D721Med (cell line): ENCODE measurements around the gene DESI2.

Experiments used
- DNase-seq: peaks from one replicate; pipeline ENCODE4 v3.0.0; 2011; ENCODE audit warnings: low spot score; ENCODE audit not compliant: insufficient read length
- FAIRE-seq: peaks from 2 replicates; lab custom pipeline; 2011; peaks lifted over from hg19 to GRCh38; lab: Jason Lieb, UNC
- TF ChIP-seq, protein P1 (sequence below): IDR thresholded peaks from 2 replicates; pipeline ENCODE4 v1.5.1; 2012; ENCODE audit warnings: mild to moderate bottlenecking, control low read depth; ENCODE audit not compliant: insufficient read depth; ENCODE audit errors: missing control alignments

The DESI2 gene

GRCh38 chr1:244652623-244653438, at the start of gene DESI2:
Gene DESI2, plus strand, starts transcription at chr1:244653126. Its CDS starts 188 bp downstream, at chr1:244653314.
- DNase-seq = peak; percentile 86
- TF ChIP-seq, protein P1, sequence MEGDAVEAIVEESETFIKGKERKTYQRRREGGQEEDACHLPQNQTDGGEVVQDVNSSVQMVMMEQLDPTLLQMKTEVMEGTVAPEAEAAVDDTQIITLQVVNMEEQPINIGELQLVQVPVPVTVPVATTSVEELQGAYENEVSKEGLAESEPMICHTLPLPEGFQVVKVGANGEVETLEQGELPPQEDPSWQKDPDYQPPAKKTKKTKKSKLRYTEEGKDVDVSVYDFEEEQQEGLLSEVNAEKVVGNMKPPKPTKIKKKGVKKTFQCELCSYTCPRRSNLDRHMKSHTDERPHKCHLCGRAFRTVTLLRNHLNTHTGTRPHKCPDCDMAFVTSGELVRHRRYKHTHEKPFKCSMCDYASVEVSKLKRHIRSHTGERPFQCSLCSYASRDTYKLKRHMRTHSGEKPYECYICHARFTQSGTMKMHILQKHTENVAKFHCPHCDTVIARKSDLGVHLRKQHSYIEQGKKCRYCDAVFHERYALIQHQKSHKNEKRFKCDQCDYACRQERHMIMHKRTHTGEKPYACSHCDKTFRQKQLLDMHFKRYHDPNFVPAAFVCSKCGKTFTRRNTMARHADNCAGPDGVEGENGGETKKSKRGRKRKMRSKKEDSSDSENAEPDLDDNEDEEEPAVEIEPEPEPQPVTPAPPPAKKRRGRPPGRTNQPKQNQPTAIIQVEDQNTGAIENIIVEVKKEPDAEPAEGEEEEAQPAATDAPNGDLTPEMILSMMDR = peak; percentile 39
- FAIRE-seq = peak; percentile 44

GRCh38 chr1:244603498-244603897, 49.4 kb upstream of the DESI2 start:
- no peak for DNase-seq
- peak; percentile 84 for FAIRE-seq
- TF ChIP-seq, protein P1 = peak; percentile 93

- DNase-seq (no peak), FAIRE-seq (no peak)
- TF ChIP-seq, protein P1 = no peak
Observed at GRCh38 chr1:244605835-244606370, 47.0 kb upstream of the DESI2 start.

DNA sequence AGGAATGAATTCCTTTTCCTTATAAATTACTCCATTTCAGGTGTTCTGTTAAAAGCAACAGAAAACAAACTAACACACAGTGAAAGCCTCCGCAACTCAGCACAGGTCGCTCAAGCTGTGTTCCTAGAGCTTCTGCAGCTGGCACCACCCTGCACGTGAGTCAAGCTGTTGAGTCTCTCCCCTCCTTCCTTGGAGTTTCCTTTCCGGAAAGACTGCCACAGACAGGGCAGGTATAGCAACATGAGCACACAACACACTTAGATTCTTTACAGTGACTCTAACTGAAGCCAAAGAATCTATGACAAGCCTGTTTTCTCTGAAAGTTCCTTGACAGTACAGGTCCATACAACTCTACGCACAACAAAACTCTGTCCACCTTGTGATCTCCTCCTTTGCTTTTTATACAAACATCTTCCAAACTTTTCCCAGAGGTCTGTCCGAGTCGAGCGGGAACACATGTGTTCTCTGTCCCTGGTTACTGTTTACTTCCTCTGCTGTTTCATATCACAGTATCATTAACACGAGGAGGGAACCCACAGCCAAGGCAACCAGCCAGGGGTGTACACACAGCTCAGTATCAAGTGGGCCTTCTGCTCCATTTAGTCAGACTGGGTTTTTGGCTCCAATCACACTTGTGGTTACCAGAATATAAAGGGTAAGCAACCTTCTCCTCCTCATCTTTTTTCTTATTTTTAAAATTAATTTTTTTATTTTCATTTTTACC, 38.7 kb upstream of the DESI2 start:
- FAIRE-seq (peak; percentile 58), DNase-seq (no peak)
- TF ChIP-seq, protein P1 = no peak

- FAIRE-seq (no peak), DNase-seq (no peak)
- TF ChIP-seq, protein P1 = no peak
Observed at GRCh38 chr1:244614879-244615278, 38.0 kb upstream of the DESI2 start.

GRCh38 chr1:244615301-244615700, 37.6 kb upstream of the DESI2 start:
- DNase-seq (no peak), FAIRE-seq (peak; percentile 58)
- TF ChIP-seq, protein P1 = no peak
